CD4-positive, alpha-beta T cell treated with Interleukin-15 for 1 hour (primary cell): ENCODE data around the gene NCOA5.

Experiments
- DNase-seq: peaks from one replicate; pipeline ENCODE4 v3.0.0-alpha.2; 2020

NCOA5 gene

DNA sequence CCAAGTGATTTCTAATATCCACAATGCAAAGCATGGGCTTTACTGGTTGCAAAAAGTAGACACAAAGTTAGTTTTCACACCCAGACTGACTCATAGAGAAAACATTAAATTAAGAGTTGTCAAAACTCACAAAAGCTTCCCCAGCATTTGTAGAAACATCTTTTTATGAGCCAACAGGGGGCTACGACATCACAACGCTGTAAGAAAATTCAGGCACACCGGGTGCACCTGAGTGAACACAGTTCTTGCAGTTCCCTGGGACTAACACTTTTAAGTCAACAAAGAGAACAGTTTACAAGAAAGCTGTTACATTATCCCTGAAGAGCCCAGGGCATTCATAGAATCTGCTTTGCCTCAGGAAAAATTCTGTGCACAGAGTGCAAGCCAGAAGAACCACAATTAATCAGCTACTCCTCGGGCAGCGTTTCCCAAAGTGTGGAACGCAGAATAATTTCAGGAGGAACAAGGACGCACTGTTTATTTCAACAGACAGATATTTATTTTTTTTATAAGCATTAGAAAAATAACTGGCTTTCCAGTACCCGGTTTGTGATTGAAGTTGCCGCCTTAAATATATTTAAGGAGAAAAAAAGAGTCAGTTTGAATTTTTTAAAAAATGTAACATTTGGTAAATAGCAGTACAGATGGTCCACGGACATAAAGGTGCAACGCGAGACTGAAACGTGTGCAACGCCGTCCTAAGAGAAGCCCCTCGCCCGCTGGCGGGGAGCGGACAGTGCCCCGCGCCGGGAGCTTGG, 1.2 kb downstream of the NCOA5 start:
- DNase-seq, result no peak

DNA sequence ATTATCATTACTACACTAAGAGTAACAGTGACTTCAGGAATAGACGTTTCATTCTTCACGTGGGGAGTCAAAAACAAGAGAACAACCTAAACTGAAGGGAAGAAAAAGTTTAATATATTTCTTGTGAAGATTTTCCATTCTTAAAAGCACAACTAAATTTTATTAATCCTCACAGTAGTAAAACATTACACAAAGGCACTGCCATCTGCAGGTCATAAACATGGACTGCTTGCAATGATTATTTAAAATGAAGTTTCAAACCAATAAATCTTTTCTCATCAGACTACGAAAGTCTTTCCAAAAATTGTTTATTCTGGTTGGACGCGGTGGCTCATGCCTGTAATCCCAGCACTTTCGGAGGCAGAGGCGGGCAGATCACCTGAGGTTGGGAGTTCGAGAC, 2.6 kb downstream of the NCOA5 start:
- DNase-seq, result no peak

DNA sequence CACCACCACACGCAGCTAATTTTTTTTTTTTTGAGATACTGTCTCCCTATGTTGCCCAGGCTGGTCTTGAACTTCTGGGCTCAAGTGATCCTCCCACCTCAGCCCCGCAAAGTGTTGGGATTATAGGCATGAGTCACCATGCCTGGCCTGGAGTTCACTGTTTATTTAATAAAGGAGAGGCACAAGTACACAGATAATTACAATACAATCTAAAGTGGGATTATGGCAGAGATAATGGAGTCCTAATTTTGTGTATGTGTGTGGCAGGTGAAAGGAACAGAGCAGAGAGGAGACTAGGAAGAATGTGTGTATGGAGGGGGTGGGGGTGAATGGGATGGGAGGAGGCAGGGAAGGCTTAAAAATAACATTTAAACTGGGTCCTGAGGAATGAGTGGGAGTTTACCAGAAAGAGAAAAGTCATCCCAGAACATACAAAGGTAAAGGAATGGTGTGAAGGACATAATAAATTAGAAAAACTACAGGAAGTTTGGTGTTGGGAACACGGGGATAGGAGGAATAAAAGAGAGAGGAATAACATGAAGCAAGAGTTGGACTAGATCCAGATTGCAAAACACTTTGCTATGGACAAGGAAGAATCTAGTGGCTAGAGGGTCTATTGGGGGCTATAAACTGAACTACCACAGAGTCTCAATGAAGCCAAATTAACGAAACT, 4.4 kb downstream of the NCOA5 start:
- no peak for DNase-seq

DNA sequence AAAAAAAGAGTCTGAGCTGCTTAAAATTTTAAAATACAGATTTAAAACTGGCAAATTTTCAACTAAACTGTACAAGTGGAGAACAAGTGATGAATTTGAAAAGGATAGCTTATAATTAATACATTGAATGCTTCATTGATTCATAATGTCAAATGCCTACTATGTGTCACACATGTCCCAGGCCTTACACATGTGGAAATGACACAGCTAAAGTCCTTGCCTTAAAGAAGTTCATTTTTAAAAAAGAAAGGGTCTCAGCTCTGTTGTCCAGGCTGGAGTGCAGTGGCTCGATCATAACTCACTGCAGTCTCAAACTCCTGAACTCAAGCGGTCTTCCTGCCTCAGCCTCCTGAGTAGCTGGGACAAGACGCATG, 5.0 kb downstream of the NCOA5 start:
- DNase-seq, result no peak

DNA sequence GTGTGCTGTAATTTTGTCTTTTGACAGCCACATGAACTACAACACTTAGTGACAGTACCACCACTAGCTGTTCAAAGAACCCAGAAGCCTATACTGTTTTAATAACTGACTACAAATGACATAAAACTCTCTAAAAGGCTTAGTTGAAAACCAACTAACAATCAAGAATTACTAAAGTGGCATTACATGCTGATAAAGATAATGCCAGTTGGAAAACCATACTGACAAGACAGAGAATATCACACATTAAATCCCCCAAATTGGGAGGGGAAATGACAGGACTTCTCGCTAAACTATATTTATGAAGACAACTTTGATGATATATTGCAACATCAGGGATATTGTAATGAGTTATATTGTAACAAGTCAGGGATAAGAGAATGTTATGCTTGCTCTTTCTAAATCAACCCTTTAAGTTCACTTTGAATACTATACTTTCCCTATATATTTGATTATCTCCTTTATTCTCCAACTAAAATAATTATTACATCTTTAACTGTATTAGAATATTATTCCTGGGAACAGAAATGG, 6.2 kb downstream of the NCOA5 start:
- no peak for DNase-seq

DNA sequence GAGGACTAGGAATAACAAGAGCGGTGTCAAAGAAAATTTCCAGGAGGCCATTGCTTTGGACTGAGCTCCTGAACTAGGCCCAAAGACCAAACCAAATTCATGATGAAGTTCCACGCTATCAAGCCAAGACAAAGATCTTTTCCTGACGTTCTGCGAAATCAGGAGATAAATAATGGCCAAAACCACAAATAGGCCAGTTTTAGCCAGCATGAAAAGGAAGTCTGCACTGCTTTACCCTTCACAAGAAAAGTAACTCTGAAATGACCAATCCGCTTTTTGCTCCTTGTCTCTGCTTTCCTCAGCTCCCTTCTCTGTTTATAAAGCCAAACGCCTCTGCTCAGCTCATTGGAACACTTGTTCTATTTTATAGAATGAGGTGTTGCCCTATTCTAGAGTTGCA, 6.7 kb downstream of the NCOA5 start:
- DNase-seq, result no peak

DNA sequence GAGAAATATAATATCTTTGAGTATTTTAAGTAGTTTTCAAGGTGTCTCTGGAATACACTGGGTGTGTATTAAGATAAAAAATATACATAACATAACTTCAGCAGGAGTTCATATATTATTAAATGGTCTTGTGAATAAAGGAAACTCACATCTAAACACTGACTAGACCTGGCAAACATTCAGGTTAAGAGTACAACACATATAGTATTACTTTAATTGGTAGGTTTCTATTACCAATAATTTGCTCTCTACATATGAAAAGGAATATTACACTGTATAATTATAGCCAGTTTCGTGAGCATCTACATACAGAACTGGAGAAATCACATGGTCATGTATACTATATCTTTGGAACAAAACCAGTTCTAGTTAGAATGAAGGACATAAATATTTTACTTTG, 8.7 kb downstream of the NCOA5 start:
- no peak for DNase-seq

DNA sequence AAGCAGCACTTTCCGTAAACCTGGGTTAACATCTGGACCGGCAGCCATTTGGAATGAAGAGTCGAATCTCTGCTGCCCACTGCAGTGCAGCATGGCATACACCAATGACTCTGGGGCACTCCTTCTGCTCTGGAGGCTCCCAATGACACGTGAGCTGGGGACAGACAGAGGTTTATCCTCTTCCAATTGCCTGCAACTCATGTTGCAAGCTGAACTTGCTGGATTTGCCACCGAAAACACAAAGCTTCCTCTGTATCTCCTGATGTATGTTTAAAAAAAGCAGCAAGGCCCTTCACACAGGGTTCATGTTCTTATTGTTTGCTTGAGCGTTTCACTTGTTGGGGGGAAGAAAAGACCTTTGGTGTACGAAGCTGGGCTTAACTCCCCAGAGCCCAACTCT, 10.8 kb downstream of the NCOA5 start:
- DNase-seq, result no peak

DNA sequence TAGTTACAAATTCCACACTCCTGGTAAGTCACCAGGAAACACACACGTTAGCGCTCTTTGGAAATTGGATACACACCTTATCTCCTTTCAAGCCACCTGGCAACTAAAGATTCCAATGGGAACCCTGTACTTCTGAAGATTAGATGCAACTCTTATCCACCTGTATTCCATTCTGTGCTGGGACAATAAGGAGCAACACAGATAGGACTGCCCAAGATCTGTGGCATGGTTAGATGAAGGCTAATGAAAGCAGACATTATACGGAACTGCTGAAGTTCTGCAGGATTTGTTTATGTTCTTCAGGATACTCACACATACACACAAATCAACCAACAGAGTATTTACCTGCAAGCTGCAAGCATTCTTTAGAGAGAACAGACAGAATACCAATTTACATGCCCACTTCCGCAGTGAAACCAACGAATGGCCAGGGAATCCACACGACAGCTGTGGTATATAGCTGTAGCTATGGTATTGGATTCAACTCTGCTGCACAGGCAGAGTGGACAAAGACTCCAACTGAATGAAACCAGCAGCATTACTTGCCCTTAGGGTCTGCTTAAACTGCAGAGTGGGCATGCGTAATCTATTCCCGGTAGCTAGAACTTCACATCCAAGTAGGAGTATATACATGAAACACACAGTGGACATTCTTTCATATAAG, 12.0 kb downstream of the NCOA5 start:
- no peak for DNase-seq

DNA sequence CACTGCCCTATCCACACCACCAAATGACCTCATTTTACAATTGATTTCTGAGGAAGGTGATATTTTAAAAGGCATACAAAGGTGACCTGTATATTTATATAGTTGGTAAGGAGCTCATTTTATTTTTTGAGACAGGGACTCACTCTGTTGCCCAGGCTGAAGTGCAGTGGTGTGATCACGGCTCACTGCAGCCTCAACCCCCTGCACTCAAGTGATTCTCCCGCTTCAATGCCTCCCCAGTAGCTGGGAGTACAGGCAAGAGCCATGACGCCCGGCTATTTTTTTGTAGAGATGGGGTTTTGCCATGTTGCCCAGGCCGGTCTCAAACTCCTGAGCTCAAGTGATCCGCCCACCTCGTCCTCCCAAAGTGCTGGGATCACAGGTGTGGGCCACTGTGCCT, 13.0 kb downstream of the NCOA5 start:
- no peak for DNase-seq

DNA sequence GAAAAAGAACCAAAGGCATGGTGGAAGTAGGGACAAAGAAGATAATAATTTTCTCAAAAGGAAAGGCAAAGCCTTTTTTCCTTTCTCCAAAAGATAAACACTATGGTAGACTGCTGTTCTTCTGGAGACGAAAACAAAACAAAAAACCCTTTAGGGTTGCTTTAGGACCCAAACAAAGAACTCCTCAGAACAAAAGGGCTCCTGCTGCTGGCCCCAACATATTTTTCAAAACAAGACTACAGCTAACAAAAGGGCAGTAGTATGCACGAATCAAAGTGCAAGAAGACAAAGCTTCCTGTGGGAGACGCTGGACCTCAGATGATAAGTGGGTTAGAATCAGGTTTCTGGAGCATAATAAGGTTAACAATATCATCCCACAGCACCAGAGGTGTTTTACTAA, 15.8 kb downstream of the NCOA5 start:
- DNase-seq, result no peak

DNA sequence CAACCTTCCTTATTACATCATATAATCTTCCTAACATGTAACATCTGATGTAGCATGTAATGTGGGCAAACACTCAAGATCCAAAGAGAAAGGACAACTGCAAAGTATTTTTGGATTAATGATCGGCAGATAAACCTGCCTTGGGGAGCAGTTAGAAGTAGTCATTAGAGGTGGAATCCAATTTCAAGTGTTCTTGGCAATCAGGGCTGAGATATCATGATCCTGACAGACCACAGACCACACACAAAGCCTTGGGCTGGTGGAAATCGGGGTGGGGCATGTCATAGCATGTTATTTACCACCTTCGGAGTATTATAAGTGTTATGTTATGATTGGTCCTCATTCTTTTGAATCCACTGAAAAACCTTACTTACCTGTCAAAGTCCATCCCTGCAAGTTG, 16.3 kb downstream of the NCOA5 start:
- no peak for DNase-seq

DNA sequence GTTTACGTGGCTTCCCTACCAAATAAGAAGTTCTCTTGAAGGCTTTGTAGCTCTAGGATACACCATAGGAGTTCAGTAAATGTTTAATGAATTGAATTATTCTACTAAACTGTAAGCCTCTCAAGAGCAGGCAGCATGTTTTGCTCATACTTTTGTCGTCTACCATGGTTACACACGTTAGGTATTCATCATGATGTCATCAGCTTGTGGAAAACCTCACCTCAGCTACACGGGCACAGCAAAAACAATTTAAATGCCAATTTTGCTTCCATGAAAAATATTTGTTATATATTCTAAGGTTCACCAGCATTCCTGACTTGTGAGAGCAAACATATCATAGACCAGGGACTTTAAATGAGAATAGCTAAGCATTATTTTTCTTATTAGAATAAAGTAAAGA, 16.7 kb downstream of the NCOA5 start:
- DNase-seq, result no peak

DNA sequence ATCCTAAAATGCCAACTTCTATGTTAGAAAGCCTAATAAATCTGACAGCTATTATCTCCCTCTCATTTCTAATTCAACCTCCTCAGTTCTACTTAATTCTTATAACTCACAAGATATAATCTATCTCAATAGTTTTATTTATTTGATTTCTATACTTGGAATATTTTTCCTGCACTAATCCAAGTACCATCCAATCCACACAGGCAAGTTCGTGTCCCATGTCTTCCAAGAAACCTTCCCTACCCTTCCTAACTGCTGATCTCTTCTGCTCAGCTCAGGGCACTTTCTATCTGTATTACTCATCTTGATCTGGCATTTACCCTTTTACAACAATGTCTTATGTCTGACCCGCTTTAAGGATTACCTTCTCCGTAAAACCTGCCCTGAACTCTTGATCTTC, 18.2 kb downstream of the NCOA5 start:
- DNase-seq, result no peak

DNA sequence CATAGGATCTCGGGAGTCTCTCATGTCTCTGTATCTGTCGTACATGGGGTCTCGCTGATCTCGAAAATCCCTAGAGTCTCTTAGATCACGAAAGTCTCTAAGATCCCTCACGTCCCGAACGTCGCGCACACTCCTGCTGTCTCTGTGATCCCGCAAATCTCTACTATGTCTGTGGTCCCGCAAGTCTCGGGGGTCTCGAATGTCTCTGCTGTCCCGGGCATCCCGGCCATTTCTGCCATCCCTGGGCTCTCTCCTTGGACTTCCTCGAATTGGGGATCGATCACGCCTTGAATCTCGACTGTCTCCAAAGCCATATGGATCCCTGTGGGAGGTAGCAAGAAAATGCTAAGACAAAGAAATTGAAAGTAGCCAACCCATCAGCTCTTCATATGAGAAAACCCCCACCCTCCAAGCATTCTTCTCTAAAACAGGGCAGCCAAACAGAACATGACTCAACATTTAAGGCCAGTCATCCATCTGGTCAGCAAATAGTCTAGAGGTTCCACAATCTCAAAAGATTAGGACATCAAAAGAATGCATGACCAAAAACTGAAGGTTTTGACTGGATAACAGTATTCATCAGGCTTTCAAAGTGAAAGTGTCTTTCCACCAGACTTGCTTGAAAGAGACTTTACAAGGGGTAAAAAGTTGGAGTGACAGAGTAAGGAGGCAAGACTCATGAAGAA, 19.4 kb downstream of the NCOA5 start:
- no peak for DNase-seq

DNA sequence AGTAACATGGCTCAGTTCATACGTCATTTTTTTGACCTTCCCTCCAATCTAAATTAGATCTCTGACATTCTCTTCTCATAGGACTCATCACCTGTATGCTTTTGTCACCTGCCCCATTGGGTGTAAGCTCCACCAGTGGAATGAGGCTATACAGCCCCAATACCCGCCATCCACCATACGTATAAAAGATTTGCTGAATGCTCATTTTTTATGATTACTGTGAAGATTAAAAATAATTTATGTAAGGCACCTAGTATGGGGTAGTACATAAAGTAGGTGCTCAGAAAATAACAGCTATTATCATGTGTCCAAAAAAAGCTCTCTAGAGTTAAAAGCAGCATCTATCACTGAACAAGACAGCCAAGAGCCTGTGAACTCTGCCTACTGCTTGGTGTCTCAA, 24.1 kb downstream of the NCOA5 start:
- DNase-seq, result no peak

DNA sequence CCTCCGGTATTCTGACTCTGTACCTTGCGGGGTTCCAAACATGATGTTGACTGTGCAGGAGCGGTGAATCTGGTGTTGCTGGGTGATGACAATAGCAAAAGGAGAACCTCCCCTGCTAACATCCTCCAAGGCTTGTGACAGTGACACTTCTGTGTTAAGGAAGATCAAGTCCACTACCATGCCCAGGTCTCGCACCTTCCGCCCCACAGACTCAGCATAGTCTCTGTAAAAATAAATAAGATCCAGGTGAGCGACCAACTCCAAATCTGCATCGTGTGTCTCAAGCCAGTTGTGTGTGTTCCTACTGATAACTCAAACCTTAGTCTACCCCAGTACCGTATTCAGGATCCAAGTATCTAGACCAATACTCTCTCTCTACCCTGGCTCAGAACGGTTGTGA, 24.8 kb downstream of the NCOA5 start:
- no peak for DNase-seq

DNA sequence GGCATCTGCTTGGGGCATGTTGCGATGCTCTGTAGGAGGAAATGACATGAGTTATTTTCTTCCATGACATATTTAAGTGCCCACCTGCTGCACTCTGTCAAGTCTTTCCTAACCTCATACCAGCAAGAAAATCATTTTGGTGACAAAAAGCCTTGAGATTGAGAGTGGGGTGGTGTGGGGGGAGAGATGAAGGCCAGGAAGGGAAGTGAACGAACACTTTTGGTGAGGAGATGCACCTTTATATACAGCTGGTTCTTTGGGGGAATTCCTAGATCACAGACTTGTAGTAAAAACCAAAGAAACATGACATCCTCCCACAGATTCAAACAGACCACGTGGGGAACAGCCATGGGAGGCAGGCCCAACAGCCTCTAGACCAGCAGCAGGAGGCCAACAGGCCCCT, 26.1 kb downstream of the NCOA5 start:
- no peak for DNase-seq

DNA sequence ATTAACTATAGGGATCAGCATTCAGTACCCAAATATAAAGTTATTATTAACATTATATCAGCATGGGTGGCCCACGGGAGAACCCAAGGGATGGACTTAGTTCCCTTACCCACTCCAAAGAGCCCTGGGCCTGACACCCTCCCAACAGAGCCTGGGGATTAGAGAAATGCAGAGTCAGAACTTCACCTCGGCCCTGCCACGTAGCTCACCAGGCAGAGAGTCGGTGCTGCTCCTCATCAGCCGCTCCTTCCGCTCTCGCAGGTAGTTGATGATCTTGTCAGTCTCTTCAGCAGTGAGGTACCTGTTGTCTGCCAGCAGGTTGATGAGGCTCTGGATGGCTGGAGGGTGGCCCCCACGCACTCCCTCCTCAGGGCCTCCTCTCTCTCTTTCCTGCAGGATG, 26.6 kb downstream of the NCOA5 start:
- no peak for DNase-seq

DNA sequence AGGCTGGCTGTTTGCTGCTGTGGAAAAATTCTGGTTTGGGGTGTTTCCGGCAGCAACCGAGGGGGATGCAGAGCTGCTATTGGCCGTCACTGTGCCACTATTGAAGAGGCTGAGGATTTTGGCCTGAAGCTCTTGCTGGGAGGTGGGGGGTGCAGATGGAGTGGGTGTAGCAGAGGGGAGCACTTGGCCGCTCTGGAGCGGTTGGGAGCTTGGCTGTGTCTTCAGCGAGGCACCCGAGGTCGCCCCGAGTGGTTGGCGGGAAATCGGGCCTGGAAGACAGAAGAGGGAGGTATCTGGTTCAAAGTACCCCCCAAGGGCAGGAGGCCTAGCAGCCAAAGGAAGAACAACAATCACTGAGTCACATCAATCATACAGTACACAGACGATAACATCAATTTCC, 27.1 kb downstream of the NCOA5 start:
- DNase-seq, result no peak

DNA sequence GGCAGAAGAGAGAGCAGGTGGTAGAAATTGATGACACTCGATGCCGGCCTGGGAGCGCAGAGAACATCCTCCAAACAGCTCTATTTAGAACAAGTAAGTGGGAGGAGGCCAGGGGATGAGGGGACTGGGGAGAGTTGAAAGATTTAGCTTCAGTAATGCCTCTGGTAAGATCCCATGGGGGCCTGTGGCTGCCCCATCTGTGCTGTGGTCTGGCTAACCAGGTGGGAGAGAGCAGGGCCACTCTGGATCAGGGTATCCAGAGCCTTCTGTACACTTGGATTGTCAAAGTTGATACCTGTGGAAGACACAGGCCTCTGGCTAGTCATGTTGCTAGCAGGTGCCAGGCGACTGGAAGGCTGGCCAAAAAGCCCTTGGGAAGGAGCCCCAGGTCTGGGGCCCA, 27.6 kb downstream of the NCOA5 start:
- no peak for DNase-seq

DNA sequence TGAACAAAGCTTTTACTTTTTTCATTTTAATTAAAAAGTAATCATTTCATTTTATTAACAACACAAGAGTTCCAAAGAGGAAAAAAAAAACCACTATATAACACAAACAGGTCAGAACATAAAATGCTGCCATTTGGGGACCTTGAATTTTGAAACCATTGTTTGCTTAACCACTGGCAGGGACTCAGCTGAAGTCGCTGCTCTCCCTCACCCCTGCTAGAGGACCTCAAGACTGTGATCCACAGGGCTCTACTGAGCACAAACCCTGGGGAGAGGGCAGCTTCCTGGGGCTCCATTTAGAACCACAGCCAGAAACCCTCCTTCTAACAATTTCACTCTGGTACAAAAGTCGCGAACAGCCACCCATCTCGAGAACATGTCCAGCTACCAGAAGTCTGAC, 28.8 kb downstream of the NCOA5 start:
- DNase-seq, result no peak

DNA sequence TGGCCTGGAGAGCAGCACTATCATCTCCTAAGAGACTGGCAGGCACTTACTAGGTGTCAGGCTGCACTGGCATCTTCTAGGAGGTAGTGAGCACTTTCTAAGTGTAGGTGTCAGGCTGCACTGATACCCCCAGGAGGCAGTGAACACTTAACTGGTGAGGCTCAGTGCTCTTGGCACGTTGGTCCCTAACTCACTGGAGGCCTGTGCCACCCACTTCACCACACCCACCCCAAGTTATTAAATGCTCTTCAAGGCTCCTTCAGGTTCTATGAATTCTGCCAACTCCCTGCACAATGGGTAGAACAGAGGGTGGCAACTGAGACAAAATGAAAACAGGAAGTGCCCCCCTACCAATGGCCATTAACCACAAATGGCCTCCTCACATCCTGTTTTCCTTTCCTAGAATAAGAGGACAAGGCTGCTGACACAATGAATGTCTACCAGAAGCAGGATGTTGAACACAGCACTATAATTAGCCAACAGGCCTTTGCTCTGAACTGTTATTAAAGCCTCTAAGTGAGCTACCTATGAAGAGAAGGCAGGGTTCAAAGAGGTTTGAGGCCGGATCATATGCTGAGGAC, 29.4 kb downstream of the NCOA5 start:
- DNase-seq, result no peak
